ENCODE results near the gene TPM2.

TPM2 gene

DNA sequence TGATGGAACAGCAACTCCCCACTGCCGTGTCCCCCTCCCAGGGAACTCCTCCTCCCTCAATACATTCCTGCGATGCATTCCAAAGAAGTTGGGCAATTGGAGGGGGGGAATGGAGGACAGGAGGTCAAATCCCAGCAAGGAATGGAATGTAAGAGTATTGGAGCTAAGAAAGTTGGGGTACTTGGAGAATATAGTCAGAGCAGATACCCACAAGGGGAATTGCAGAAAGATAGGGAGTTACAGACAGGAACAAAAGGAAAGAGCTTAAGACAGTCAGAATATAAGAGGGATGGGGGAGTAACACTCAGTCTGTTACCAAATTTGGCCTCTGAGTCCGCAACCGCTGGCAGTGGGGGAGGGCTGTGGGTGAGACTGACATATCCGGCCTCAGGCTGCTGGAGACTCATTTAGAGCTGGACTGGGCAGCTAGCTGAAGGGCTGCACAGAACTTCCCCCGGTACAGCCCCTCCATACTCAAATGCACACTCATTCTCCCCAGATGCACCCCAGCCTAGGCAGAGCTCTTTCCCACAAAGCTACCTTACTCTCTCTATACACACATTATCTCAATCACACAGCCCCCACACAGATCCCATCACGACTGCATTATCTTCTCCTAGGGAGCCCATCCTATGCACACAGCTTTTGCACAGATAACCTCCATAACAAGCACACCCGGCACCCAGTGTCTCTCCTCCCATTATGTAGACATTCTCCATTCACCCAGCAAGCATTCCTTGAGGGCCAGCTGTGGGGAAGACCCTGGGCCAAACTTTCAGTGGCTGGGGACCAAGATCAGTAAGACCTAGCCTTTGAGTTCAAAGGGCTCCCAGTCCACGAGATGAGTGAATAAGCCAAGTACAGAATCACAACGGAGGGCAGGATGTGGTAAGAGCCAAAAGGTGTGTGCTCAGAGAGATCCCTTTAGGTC is 38.6 kb upstream of the TPM2 start:
- Mint-ChIP-seq H3K9me3 (no peaks in the 10 kb centered on the region), H3K4me3 (no peak overlapping the region), H3K27me3 (ENCODE audit: low read depth) (no peaks in the 10 kb centered on the region), H3K36me3 (ENCODE audit: low read depth) (peaks cover 20% of the 10 kb centered on the region), H3K27ac (no peak overlapping the region), H3K4me1 (ENCODE audit: low read depth) (peaks cover 12% of the 10 kb centered on the region)

DNA sequence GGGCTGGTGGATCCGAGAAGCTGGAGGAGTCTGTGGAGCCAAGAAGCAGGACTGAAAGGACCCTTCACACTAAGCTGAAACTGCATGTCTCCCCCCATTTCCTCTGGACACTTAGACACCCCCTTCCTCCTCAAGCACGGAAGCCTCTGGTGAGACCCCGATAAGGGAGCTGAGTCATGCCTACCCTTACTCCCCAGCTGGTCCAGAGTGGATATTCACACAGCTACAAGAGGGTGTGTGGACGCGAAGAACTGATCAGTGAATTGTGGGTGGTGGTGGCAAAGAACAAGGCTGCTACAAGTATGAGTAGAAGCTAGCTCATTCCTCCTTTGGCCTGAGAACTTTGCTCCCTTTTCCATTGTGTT is 37.9 kb upstream of the TPM2 start:
- Mint-ChIP-seq H3K9me3 (no peaks in the 10 kb centered on the region), H3K36me3 (ENCODE audit: low read depth) (peaks cover 20% of the 10 kb centered on the region), H3K27ac (peak overlapping the region; percentile 83), H3K4me3 (no peak overlapping the region), H3K4me1 (ENCODE audit: low read depth) (peaks cover 6% of the 10 kb centered on the region), H3K27me3 (ENCODE audit: low read depth) (no peaks in the 10 kb centered on the region)

DNA sequence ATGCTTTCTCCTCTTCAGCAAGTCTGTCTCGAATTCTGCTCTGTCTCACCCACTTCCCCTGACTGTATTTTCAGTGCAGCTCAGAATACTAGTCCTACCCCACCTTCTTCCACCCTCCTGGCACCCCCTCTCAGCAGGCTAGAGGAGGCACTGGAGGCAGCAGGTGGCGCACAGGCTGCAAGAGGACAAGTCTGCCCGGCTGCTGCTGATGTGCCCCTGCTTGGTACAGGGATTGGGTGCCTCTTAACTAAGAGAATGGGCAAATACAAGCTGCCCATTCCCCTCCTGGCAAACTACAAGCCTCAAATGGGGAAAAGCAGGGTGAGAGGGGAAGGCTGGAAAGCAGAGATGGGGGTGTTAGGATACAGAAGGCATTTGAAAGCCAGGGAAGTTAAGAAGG is 37.2 kb upstream of the TPM2 start:
- Mint-ChIP-seq H3K27ac (peak overlapping the region; percentile 83), H3K36me3 (ENCODE audit: low read depth) (peaks cover 25% of the 10 kb centered on the region)

DNA sequence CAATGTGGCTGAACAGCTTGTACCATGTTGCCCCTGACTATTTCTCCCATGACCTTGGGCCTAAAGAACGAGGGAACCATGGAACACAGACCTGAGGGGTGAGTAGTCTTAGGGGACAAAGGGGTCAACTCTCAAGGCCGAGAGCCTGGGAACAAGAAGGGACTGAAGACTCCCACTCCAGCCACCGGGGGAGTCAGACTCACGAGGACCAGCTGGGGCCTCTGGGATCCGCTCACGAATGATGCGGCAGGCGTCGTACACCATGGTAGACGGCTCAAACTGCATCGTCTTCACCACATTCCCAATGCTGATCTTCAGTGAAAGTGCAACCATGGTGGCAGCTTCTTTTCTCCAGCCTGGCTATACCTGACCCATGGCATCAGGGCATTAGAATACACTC is 35.6 kb upstream of the TPM2 start:
- peaks cover 3% of the 10 kb centered on the region for H3K4me1 Mint-ChIP-seq (ENCODE audit: low read depth)
- peaks cover 31% of the 10 kb centered on the region for H3K36me3 Mint-ChIP-seq (ENCODE audit: low read depth)
- H3K27me3 Mint-ChIP-seq (ENCODE audit: low read depth), result no peaks in the 10 kb centered on the region
- no peak overlapping the region for H3K4me3 Mint-ChIP-seq
- H3K27ac Mint-ChIP-seq, result no peak overlapping the region
- no peaks in the 10 kb centered on the region for H3K9me3 Mint-ChIP-seq

More for the DNA sequence above, 37.2 kb upstream of the TPM2 start:
- H3K4me1 Mint-ChIP-seq (ENCODE audit: low read depth), result peaks cover 8% of the 10 kb centered on the region
- peak overlapping the region; percentile 72 for H3K4me3 Mint-ChIP-seq
- H3K9me3 Mint-ChIP-seq, result no peaks in the 10 kb centered on the region
- H3K27me3 Mint-ChIP-seq (ENCODE audit: low read depth), result no peaks in the 10 kb centered on the region

- Mint-ChIP-seq H3K27ac (no peak overlapping the region), H3K9me3 (no peaks in the 10 kb centered on the region), H3K27me3 (ENCODE audit: low read depth) (no peaks in the 10 kb centered on the region), H3K36me3 (ENCODE audit: low read depth) (peaks cover 43% of the 10 kb centered on the region), H3K4me3 (no peak overlapping the region), H3K4me1 (ENCODE audit: low read depth) (peaks cover 3% of the 10 kb centered on the region)
Measured at GRCh38 chr9:35723908-35724307, 34.2 kb upstream of the TPM2 start.

- H3K4me3 Mint-ChIP-seq, result no peak overlapping the region
- H3K4me1 Mint-ChIP-seq (ENCODE audit: low read depth), result peaks cover 3% of the 10 kb centered on the region
- no peak overlapping the region for H3K27ac Mint-ChIP-seq
- no peaks in the 10 kb centered on the region for H3K9me3 Mint-ChIP-seq
- peaks cover 44% of the 10 kb centered on the region for H3K36me3 Mint-ChIP-seq (ENCODE audit: low read depth)
- H3K27me3 Mint-ChIP-seq (ENCODE audit: low read depth), result no peaks in the 10 kb centered on the region
Measured at GRCh38 chr9:35723426-35723825, 33.7 kb upstream of the TPM2 start.

GRCh38 chr9:35719546-35719945 is 29.8 kb upstream of the TPM2 start:
- H3K27ac Mint-ChIP-seq, result no peak overlapping the region
- H3K36me3 Mint-ChIP-seq (ENCODE audit: low read depth), result peaks cover 57% of the 10 kb centered on the region
- peaks cover 3% of the 10 kb centered on the region for H3K4me1 Mint-ChIP-seq (ENCODE audit: low read depth)
- no peaks in the 10 kb centered on the region for H3K27me3 Mint-ChIP-seq (ENCODE audit: low read depth)
- H3K9me3 Mint-ChIP-seq, result no peaks in the 10 kb centered on the region
- no peak overlapping the region for H3K4me3 Mint-ChIP-seq

GRCh38 chr9:35718721-35719511 is 29.2 kb upstream of the TPM2 start:
- Mint-ChIP-seq H3K4me1 (ENCODE audit: low read depth) (peaks cover 3% of the 10 kb centered on the region), H3K27me3 (ENCODE audit: low read depth) (no peaks in the 10 kb centered on the region), H3K27ac (no peak overlapping the region), H3K9me3 (no peaks in the 10 kb centered on the region), H3K4me3 (no peak overlapping the region), H3K36me3 (ENCODE audit: low read depth) (peaks cover 59% of the 10 kb centered on the region)

DNA sequence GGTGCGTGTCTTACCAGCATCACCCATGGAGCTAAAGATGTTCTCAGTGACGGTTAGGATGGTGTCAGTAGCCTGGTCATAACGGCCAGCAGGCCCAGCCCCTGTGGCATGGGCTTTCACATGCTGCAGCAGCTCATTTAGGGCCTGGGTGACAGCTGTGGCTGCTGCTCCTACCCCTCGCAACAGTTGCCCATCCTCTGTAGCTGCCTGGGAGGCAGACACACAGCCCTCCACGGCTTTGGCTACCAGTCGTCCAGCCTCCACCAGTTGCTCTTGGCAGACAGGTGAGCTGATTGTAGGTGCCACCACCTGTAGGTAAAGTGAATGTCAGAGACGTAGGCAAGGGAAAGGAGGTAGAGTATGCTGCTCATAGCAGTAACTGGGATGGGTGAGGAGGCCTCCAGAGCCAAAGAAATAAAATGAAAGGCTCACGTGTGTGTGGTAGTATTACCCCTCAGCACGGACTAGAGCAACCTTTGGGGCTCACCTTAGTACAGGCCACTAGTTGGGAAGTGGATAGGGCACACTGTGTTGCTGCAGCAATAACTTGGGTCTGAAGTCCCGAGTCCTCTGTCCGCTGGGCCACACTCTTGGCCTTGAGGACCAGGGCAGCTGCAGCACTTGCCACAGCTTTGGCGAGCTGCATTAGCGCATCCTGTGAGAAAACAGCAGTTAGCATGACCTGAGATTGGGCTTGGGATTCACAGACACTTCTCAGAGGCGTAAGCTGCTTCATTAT is 27.6 kb upstream of the TPM2 start:
- Mint-ChIP-seq H3K9me3 (no peaks in the 10 kb centered on the region), H3K36me3 (ENCODE audit: low read depth) (peaks cover 65% of the 10 kb centered on the region), H3K27me3 (ENCODE audit: low read depth) (no peaks in the 10 kb centered on the region), H3K4me3 (no peak overlapping the region), H3K4me1 (ENCODE audit: low read depth) (peaks cover 2% of the 10 kb centered on the region), H3K27ac (no peak overlapping the region)

GRCh38 chr9:35716230-35716629 is 26.5 kb upstream of the TPM2 start:
- no peaks in the 10 kb centered on the region for H3K9me3 Mint-ChIP-seq
- H3K4me1 Mint-ChIP-seq (ENCODE audit: low read depth), result peaks cover 1% of the 10 kb centered on the region
- H3K36me3 Mint-ChIP-seq (ENCODE audit: low read depth), result peaks cover 64% of the 10 kb centered on the region
- no peak overlapping the region for H3K27ac Mint-ChIP-seq
- H3K27me3 Mint-ChIP-seq (ENCODE audit: low read depth), result no peaks in the 10 kb centered on the region
- no peak overlapping the region for H3K4me3 Mint-ChIP-seq

DNA sequence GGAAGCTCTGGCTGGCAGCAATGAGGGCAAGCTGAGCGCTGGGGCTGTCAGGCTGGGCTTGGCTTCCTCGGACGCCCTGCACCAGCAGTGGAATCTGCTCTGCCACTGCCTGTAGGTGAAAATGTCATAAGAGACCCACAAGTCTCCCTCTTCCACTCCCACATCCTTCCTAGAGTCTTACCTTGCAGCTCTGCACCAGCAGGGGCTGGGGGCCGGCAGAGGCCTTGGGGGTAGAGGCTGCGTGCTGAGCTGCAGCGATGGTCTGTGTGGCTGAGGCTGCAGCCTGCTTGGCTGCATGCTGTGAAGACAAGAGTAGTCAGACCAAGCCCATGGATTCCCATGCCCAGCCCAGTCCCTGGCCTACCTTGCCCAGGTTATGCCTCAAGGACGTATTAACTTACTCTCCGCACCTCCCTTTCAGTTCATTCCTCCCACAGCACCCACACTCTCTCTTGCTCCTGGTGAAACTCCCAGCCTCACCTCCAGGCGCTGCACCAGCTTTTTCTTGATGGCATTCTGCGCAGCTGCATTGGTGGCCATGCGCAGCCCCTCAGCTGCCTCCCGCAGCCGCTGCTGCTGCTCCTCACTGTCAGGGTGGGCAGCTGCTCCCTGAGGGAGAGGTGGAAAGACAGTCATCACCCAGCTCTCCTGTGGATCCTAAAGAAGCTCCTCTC is 25.0 kb upstream of the TPM2 start:
- H3K4me3 Mint-ChIP-seq, result no peak overlapping the region
- H3K27ac Mint-ChIP-seq, result no peak overlapping the region
- H3K4me1 Mint-ChIP-seq (ENCODE audit: low read depth), result peaks cover 1% of the 10 kb centered on the region
- H3K27me3 Mint-ChIP-seq (ENCODE audit: low read depth), result no peaks in the 10 kb centered on the region
- peaks cover 68% of the 10 kb centered on the region for H3K36me3 Mint-ChIP-seq (ENCODE audit: low read depth)
- H3K9me3 Mint-ChIP-seq, result no peaks in the 10 kb centered on the region

- H3K4me1 Mint-ChIP-seq (ENCODE audit: low read depth), result peaks cover 1% of the 10 kb centered on the region
- no peaks in the 10 kb centered on the region for H3K27me3 Mint-ChIP-seq (ENCODE audit: low read depth)
- peaks cover 66% of the 10 kb centered on the region for H3K36me3 Mint-ChIP-seq (ENCODE audit: low read depth)
- H3K4me3 Mint-ChIP-seq, result no peak overlapping the region
- H3K9me3 Mint-ChIP-seq, result no peaks in the 10 kb centered on the region
- no peak overlapping the region for H3K27ac Mint-ChIP-seq
Measured at GRCh38 chr9:35714123-35714522, 24.4 kb upstream of the TPM2 start.

- H3K36me3 Mint-ChIP-seq (ENCODE audit: low read depth), result peaks cover 68% of the 10 kb centered on the region
- H3K9me3 Mint-ChIP-seq, result no peaks in the 10 kb centered on the region
- H3K27ac Mint-ChIP-seq, result no peak overlapping the region
- no peak overlapping the region for H3K4me3 Mint-ChIP-seq
- H3K27me3 Mint-ChIP-seq (ENCODE audit: low read depth), result no peaks in the 10 kb centered on the region
- H3K4me1 Mint-ChIP-seq (ENCODE audit: low read depth), result peaks cover 1% of the 10 kb centered on the region
Measured at GRCh38 chr9:35713578-35713977, 23.9 kb upstream of the TPM2 start.

DNA sequence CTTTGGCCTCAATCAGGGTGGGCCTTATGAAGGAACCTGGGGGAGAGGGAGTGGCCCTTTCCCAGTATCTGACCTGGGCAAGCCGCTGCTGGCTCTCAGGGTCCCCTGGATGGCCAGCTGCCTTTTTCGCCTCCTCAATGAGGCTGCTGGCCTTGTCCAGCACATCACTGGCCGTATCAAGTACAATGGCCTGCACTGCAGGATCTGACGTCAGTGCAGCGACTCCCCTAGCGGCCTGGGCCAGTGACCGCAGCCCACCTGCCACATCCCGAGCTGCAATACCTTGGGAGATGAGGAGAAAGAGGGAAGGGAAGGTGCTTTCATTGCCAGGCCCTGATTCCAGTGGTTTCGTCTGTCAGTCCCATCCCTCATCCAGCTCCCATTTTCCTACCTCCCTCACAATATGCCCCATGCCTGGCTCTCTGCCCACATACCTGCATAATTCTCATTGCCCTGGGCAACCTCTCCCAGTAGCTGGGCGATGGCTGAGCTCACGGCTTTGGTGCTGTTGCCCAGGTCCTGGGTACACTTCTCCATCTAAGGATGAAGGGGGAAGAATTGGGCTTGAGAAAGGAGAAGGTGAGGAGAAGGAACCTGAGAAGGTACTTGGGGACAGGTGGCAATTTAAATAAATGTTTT is 23.2 kb upstream of the TPM2 start:
- H3K4me1 Mint-ChIP-seq (ENCODE audit: low read depth), result peaks cover 1% of the 10 kb centered on the region
- no peak overlapping the region for H3K4me3 Mint-ChIP-seq
- no peak overlapping the region for H3K27ac Mint-ChIP-seq
- H3K36me3 Mint-ChIP-seq (ENCODE audit: low read depth), result peaks cover 70% of the 10 kb centered on the region
- H3K27me3 Mint-ChIP-seq (ENCODE audit: low read depth), result no peaks in the 10 kb centered on the region
- H3K9me3 Mint-ChIP-seq, result no peaks in the 10 kb centered on the region

Data from T-helper 1 cell treated with Interleukin-12 subunit alpha and Interleukin-12 subunit beta and Interleukin-4 antibody, amounts not matched to agents 30 μg/mL and 1 μg/mL, for 36 hours (primary cell).